ENCODE measurements around the gene CHMP1A.

DNA sequence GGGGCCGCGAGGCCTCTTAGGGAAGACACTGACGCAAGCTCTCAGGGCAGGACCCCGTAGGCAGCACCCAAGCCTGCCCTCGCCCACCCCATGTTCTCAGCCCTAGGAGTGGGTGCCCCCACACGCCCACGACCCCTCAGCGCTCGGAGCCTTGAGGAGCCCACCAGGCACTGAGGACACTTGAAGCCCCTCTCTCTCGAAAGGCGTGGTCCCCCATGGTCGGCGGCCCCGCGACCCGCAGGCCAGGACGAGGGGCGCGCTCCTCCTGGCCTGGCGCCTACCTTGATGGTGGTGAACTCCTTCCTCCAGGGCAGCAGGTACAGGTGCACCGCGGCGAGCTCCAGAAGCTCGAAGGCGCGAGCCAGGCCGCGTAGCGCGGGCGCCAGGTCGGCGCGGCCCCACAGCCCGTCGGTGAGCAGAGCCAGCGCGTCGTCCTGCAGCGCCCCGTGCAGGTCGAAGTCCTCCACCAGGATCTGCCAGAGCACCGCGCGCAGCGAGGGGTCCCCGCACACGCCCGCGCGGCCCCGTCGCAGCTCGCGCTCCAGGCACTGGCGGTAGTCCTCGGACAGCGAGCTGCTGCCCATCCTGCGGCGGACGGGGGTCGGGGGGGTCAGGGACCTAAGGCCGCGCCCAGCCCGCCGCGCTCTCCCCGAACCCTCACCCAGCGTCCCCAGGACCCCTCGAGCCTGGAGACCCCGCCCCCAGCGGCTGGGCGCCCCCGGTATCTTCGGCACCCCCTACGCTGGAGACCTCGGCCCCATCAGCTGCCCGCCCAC lies 43.3 kb upstream of the CHMP1A start:
- TF ChIP-seq YY1 (IDR thresholded peaks at IDR 0.05; ENCODE audit: insufficient read depth, insufficient read length) (no peak), SUZ12 (IDR thresholded peaks at IDR 0.05; ENCODE audit: extremely low read depth, insufficient read depth, insufficient read length) (no peak), ZNF274 (IDR thresholded peaks at IDR 0.05; ENCODE audit: low read depth, low read length) (no peak)
